ENCODE results near the gene HMG20B. TPM values are rescaled to one million over a fixed set of nuclear protein-coding genes. Genes with fewer than 3 reads are reported as not detected.
"Not testable (repeated sequence)": the region's sequence is repeated elsewhere in the genome, so short reads cannot be mapped to it uniquely, and the experiment has no call there.

The HMG20B gene
- total and polyA plus RNA-seq, 2 experiments from 2014 or later, result 62.6 to 82.3 TPM

DNA sequence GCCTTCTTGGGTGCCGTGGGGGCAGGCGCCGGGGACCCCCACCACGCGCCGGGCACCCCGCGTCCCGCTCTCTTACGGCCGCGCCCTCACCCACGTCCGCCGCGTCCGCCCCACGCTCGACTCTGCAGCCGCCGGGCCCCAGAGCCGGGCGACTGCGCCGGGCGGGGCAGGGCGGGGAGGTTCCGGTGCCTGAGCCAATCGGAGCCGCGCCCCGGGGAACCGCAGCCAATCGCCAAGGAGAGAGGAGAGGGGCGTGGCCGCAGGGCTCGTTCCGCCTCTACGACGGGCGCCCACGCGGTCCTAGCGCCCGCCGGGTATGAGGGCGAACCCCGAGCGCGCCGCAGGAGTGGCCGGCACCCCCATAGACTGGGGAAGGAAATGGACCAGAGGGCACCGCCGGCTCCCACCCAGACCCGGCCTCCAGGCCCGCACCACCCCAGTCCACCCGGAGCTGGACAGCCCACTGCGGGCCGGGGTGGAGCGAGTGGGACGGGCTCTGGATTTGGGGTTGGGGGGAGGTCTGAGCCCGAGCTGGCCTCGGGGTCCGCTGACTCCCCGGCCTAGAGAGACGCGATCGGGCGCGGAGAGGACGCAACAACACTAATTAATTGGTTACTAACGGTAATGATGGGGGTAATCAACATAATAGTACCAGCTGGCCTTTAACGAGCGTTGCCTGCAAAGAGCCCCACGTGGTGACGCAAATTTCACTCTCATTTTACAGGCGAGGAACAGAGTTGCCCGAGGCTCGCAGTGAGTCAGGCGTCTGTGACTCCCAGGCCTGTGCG lies 15.1 kb upstream of the HMG20B start, which contains the start of gene MFSD12:
Gene MFSD12, minus strand, starts transcription at position 126 of the 788 bp plus-strand sequence. CDS start 183 bp downstream, outside the sequence.
- WGBS (ENCODE audit: low lambda C conversion rate, missing lambda C conversion rate), result under 1% methylated on average over 56 of the region's 81 CpGs
- peaks cover 19% of the 10 kb centered on the region for H3K4me1 ChIP-seq (ENCODE audit: insufficient read depth)
- no peaks in the 10 kb centered on the region for H3K9me2 ChIP-seq (replicated peaks; ENCODE audit: insufficient read depth)
- H3K36me3 ChIP-seq (replicated peaks; ENCODE audit: insufficient read depth, low read depth), result no peaks in the 10 kb centered on the region
- H3K27me3 ChIP-seq, result no peaks in the 10 kb centered on the region
- no peaks in the 10 kb centered on the region for H3K9me3 ChIP-seq (ENCODE audit: low read depth)
- H3K27ac ChIP-seq, result peak within 1 kb of the TSS; percentile 48
- peaks cover 14% of the 10 kb centered on the region for H3K79me2 ChIP-seq
- peaks cover 5% of the 10 kb centered on the region for H4K20me1 ChIP-seq (ENCODE audit: insufficient read depth, poor library complexity, severe bottlenecking)
- DNase-seq (ENCODE audit: low spot score), result peak; percentile 98
- peak within 1 kb of the TSS; percentile 93 for H2AFZ ChIP-seq
- peak within 1 kb of the TSS; percentile 97 for H3K4me2 ChIP-seq
- H3K4me3 ChIP-seq, result peak within 1 kb of the TSS; percentile 88
- TF ChIP-seq EZH2phosphoT487 (IDR thresholded peaks at IDR 0.05; ENCODE audit: low read depth, severe bottlenecking, unreplicated experiment), result no peak
- TF ChIP-seq, protein P1, sequence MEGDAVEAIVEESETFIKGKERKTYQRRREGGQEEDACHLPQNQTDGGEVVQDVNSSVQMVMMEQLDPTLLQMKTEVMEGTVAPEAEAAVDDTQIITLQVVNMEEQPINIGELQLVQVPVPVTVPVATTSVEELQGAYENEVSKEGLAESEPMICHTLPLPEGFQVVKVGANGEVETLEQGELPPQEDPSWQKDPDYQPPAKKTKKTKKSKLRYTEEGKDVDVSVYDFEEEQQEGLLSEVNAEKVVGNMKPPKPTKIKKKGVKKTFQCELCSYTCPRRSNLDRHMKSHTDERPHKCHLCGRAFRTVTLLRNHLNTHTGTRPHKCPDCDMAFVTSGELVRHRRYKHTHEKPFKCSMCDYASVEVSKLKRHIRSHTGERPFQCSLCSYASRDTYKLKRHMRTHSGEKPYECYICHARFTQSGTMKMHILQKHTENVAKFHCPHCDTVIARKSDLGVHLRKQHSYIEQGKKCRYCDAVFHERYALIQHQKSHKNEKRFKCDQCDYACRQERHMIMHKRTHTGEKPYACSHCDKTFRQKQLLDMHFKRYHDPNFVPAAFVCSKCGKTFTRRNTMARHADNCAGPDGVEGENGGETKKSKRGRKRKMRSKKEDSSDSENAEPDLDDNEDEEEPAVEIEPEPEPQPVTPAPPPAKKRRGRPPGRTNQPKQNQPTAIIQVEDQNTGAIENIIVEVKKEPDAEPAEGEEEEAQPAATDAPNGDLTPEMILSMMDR (IDR thresholded peaks at IDR 0.05; ENCODE audit: poor library complexity), result no peak
- no peak for TF ChIP-seq EZH2 (IDR thresholded peaks at IDR 0.05; ENCODE audit: borderline replicate concordance)

DNA sequence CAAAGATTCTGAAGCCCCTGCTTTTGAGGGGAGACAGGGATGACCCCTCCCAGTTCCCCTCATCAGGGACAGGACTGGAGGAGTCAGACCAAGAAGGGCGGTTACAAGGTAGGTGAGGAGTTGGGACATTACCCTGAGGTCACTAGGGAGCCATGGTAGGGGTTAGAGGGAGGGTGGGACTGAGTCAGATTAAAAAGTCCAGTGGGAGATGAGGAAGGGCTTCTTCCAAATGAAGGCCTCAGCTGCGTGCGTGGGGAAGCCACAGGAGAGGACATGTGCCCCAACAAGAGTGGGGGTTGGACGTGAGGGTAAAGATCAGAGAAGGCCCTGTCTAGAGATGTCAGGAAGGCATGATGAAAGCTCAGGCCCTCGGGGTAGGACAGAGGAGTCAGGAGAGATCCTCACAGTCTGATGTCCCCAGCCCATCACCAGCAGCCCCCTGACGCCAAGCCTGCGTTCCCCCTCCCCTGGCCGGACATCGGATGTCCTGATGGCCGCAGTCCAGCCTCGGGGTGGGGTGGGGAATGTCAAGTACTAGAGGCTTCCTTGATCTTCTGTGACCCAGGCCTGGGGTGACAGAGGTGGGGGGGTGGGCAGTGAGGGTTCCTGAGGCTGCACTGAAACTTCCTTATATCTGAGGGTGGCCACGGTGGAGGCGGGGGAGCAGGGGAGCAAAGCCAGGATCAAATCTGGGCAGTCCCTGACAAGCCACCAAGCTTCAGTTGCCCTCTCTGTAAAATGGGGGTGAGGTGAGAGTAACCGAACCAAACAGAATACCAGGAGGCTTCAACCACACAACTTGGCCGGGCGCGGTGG lies 8.8 kb upstream of the HMG20B start:
- no peak overlapping the region for H3K4me2 ChIP-seq
- H3K27ac ChIP-seq, result no peak overlapping the region

DNA sequence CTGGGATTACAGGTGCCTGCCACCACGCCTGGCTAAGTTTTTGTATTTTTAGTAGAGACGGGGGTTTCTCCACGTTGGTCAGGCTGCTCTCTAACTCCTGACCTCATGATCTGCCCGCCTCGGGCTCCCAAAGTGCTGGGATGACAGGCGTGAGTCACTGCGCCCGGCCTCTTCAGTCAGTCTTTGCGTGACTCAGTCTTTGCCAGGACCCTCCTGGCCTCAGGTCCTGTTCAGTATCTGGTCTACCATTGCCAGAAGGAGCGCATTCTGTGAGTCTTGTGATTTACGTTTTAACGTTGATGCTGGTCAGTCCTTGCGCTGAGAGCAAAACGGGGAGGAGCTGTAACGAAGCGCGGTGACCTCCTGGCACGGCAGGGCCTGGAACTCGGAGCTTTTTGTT lies 7.6 kb upstream of the HMG20B start:
- H3K9me3 ChIP-seq (ENCODE audit: low read depth), result no peaks in the 10 kb centered on the region
- H3K4me3 ChIP-seq, result no peak overlapping the region
- H3K27ac ChIP-seq, result no peak overlapping the region
- H3K4me1 ChIP-seq (ENCODE audit: insufficient read depth), result no peaks in the 10 kb centered on the region
- no peak overlapping the region for H3K4me2 ChIP-seq
- H3K36me3 ChIP-seq (replicated peaks; ENCODE audit: insufficient read depth, low read depth), result no peaks in the 10 kb centered on the region
- no peak overlapping the region for H2AFZ ChIP-seq
- WGBS (ENCODE audit: low lambda C conversion rate, missing lambda C conversion rate), result 88% methylated on average over 19 of the region's 19 CpGs
- no peaks in the 10 kb centered on the region for H3K27me3 ChIP-seq
- no peaks in the 10 kb centered on the region for H3K9me2 ChIP-seq (replicated peaks; ENCODE audit: insufficient read depth)
- DNase-seq (ENCODE audit: low spot score), result peak; percentile 19
- no peak for TF ChIP-seq EZH2 (IDR thresholded peaks at IDR 0.05; ENCODE audit: borderline replicate concordance)
- TF ChIP-seq, protein P1 (IDR thresholded peaks at IDR 0.05; ENCODE audit: poor library complexity), result no peak
- no peak for TF ChIP-seq EZH2phosphoT487 (IDR thresholded peaks at IDR 0.05; ENCODE audit: low read depth, severe bottlenecking, unreplicated experiment)
- no peaks in the 10 kb centered on the region for H4K20me1 ChIP-seq (ENCODE audit: insufficient read depth, poor library complexity, severe bottlenecking)
- no peaks in the 10 kb centered on the region for H3K79me2 ChIP-seq

More for the DNA sequence above, 8.8 kb upstream of the HMG20B start:
- H3K9me2 ChIP-seq (replicated peaks; ENCODE audit: insufficient read depth), result no peaks in the 10 kb centered on the region
- H3K36me3 ChIP-seq (replicated peaks; ENCODE audit: insufficient read depth, low read depth), result no peaks in the 10 kb centered on the region
- H3K4me3 ChIP-seq, result no peak overlapping the region
- no peak overlapping the region for H2AFZ ChIP-seq
- H4K20me1 ChIP-seq (ENCODE audit: insufficient read depth, poor library complexity, severe bottlenecking), result no peaks in the 10 kb centered on the region
- no peak for DNase-seq (ENCODE audit: low spot score)
- no peak for TF ChIP-seq EZH2 (IDR thresholded peaks at IDR 0.05; ENCODE audit: borderline replicate concordance)
- TF ChIP-seq, protein P1 (IDR thresholded peaks at IDR 0.05; ENCODE audit: poor library complexity), result no peak
- no peak for TF ChIP-seq EZH2phosphoT487 (IDR thresholded peaks at IDR 0.05; ENCODE audit: low read depth, severe bottlenecking, unreplicated experiment)
- H3K9me3 ChIP-seq (ENCODE audit: low read depth), result no peaks in the 10 kb centered on the region
- H3K27me3 ChIP-seq, result no peaks in the 10 kb centered on the region
- H3K79me2 ChIP-seq, result no peaks in the 10 kb centered on the region
- WGBS (ENCODE audit: low lambda C conversion rate, missing lambda C conversion rate), result 89% methylated on average over 16 of the region's 17 CpGs
- H3K4me1 ChIP-seq (ENCODE audit: insufficient read depth), result no peaks in the 10 kb centered on the region

DNA sequence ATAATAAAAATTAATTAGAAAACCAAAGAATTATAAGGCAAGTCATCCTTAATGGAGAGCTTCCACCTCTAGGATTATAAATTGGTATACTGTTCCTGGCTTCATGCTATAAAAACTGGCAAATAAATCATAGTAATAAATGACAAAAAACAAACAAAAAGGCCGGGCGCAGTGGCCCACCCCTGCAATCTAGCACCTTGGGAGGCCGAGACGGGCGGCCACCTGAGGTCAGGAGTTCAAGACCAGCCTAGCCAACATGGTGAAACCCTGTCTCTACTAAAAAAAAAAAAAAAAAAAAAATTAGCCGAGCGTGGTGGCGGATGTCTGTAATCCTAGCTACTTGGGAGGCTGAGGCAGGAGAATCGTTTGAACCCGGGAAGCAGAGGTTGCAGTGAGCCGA lies 2.7 kb upstream of the HMG20B start:
- not testable (repeated sequence) for H3K27me3 ChIP-seq; H3K4me1 ChIP-seq (ENCODE audit: insufficient read depth); H3K9me2 ChIP-seq (replicated peaks; ENCODE audit: insufficient read depth); H3K4me3 ChIP-seq; H3K36me3 ChIP-seq (replicated peaks; ENCODE audit: insufficient read depth, low read depth); H3K4me2 ChIP-seq; H3K9me3 ChIP-seq (ENCODE audit: low read depth); H3K79me2 ChIP-seq; DNase-seq (ENCODE audit: low spot score); H3K27ac ChIP-seq; H4K20me1 ChIP-seq (ENCODE audit: insufficient read depth, poor library complexity, severe bottlenecking); H2AFZ ChIP-seq
- WGBS (ENCODE audit: low lambda C conversion rate, missing lambda C conversion rate), result 88% methylated on average over 11 of the region's 11 CpGs
